Mucosa of rectum (tissue), 2 donors: Measurements from ENCODE around the gene CCDC3.

ENCODE experiments used
- H3K27ac ChIP-seq, 2 donors: one replicate each; pipeline ENCODE4 v1.7.0; 2013; ENCODE audit warnings: inconsistent platforms in 2 of 2, low read depth in 2 of 2, low read length in 2 of 2
- H3K27me3 ChIP-seq, 2 donors: one replicate each; pipeline ENCODE4 v1.7.0; 2013; ENCODE audit warnings: low read length in 2 of 2; ENCODE audit not compliant: control insufficient read depth in 2 of 2, insufficient read depth in 2 of 2
- H3K36me3 ChIP-seq, 2 donors: one replicate each; pipeline ENCODE4 v1.7.0; 2013; ENCODE audit warnings: low read length in 2 of 2; ENCODE audit not compliant: control insufficient read depth in 2 of 2, insufficient read depth in 2 of 2
- H3K4me1 ChIP-seq, 2 donors: one replicate each; pipeline ENCODE4 v1.7.0; 2013; ENCODE audit warnings: low read length in 2 of 2, mild to moderate bottlenecking in 1 of 2; ENCODE audit not compliant: control insufficient read depth in 2 of 2, insufficient read depth in 2 of 2
- H3K4me3 ChIP-seq, 2 donors: one replicate each; pipeline ENCODE4 v1.7.0; 2013; ENCODE audit warnings: low read length in 2 of 2
- H3K9ac ChIP-seq, 2 donors: one replicate each; pipeline ENCODE4 v1.7.0; 2013; ENCODE audit warnings: low read length in 2 of 2, low read depth in 1 of 2, mild to moderate bottlenecking in 1 of 2
- H3K9me3 ChIP-seq, 2 donors: one replicate each; pipeline ENCODE4 v1.7.0; 2013; ENCODE audit warnings: low read length in 2 of 2; ENCODE audit not compliant: control insufficient read depth in 2 of 2
- donor health status: healthy.
- donor health status: Normal muscosa, but diverticular disease.

The CCDC3 gene

GRCh38 chr10:13001041-13001886 lies at the start of gene CCDC3:
CCDC3 (minus strand) TSS chr10:13001713; CDS start chr10:13001570, 143 bp downstream.
- Histone ChIP-seq H3K27ac (no peak within 1 kb of the TSS), H3K27me3 (peaks cover 19 to 30% of the 10 kb centered on the region in 2 donors), H3K4me1 (no peaks in the 10 kb centered on the region), H3K36me3 (no peaks in the 10 kb centered on the region), H3K9ac (no peak within 1 kb of the TSS), H3K4me3 (peak within 1 kb of the TSS; percentile 37 to 44), H3K9me3 (no peaks in the 10 kb centered on the region)

GRCh38 chr10:13051126-13051694 lies 49.7 kb upstream of the CCDC3 start:
- H3K9me3 ChIP-seq: no peaks in the 10 kb centered on the region
- no peaks in the 10 kb centered on the region for H3K4me1 ChIP-seq
- no peaks in the 10 kb centered on the region for H3K36me3 ChIP-seq
- H3K4me3 ChIP-seq: no peak overlapping the region
- H3K9ac ChIP-seq: no peak overlapping the region
- no peaks in the 10 kb centered on the region for H3K27me3 ChIP-seq
- H3K27ac ChIP-seq: no peak overlapping the region

- Histone ChIP-seq H3K9me3 (no peaks in the 10 kb centered on the region), H3K36me3 (no peaks in the 10 kb centered on the region), H3K9ac (no peak overlapping the region), H3K27ac (no peak overlapping the region), H3K4me3 (no peak overlapping the region), H3K4me1 (no peaks in the 10 kb centered on the region), H3K27me3 (no peaks in the 10 kb centered on the region)
Measured at GRCh38 chr10:13049774-13050420, 48.4 kb upstream of the CCDC3 start.

GRCh38 chr10:13048762-13049161 lies 47.2 kb upstream of the CCDC3 start:
- H3K4me1 ChIP-seq: no peaks in the 10 kb centered on the region
- no peaks in the 10 kb centered on the region for H3K27me3 ChIP-seq
- no peak overlapping the region for H3K27ac ChIP-seq
- H3K9me3 ChIP-seq: no peaks in the 10 kb centered on the region
- no peak overlapping the region for H3K9ac ChIP-seq
- H3K4me3 ChIP-seq: no peak overlapping the region
- H3K36me3 ChIP-seq: no peaks in the 10 kb centered on the region

GRCh38 chr10:13047529-13048206 lies 46.2 kb upstream of the CCDC3 start:
- H3K36me3 ChIP-seq: no peaks in the 10 kb centered on the region
- H3K27ac ChIP-seq: no peak overlapping the region
- no peaks in the 10 kb centered on the region for H3K4me1 ChIP-seq
- no peaks in the 10 kb centered on the region for H3K27me3 ChIP-seq
- H3K9ac ChIP-seq: no peak overlapping the region
- H3K4me3 ChIP-seq: no peak overlapping the region
- no peaks in the 10 kb centered on the region for H3K9me3 ChIP-seq

GRCh38 chr10:13046851-13047528 lies 45.5 kb upstream of the CCDC3 start:
- no peaks in the 10 kb centered on the region for H3K27me3 ChIP-seq
- H3K4me3 ChIP-seq: no peak overlapping the region
- H3K27ac ChIP-seq: no peak overlapping the region

GRCh38 chr10:13043520-13043919 lies 42.0 kb upstream of the CCDC3 start:
- Histone ChIP-seq H3K9me3 (no peaks in the 10 kb centered on the region), H3K36me3 (no peaks in the 10 kb centered on the region), H3K27me3 (peaks cover 0 to 3% of the 10 kb centered on the region in 2 donors), H3K9ac (no peak overlapping the region), H3K27ac (no peak overlapping the region), H3K4me3 (no peak overlapping the region), H3K4me1 (no peaks in the 10 kb centered on the region)

More at GRCh38 chr10:13046851-13047528, 45.5 kb upstream of the CCDC3 start:
- no peaks in the 10 kb centered on the region for H3K9me3 ChIP-seq
- no peaks in the 10 kb centered on the region for H3K4me1 ChIP-seq
- H3K9ac ChIP-seq: no peak overlapping the region
- H3K36me3 ChIP-seq: no peaks in the 10 kb centered on the region

GRCh38 chr10:13039761-13040160 lies 38.2 kb upstream of the CCDC3 start:
- Histone ChIP-seq H3K36me3 (no peaks in the 10 kb centered on the region), H3K9me3 (no peaks in the 10 kb centered on the region), H3K4me3 (no peak overlapping the region), H3K4me1 (no peaks in the 10 kb centered on the region), H3K27me3 (peaks cover 0 to 3% of the 10 kb centered on the region in 2 donors), H3K9ac (no peak overlapping the region), H3K27ac (no peak overlapping the region)

GRCh38 chr10:13038391-13038790 lies 36.9 kb upstream of the CCDC3 start:
- no peak overlapping the region for H3K9ac ChIP-seq
- no peaks in the 10 kb centered on the region for H3K9me3 ChIP-seq
- H3K27ac ChIP-seq: no peak overlapping the region
- H3K4me1 ChIP-seq: no peaks in the 10 kb centered on the region
- H3K27me3 ChIP-seq: peaks cover 0 to 3% of the 10 kb centered on the region in 2 donors
- no peak overlapping the region for H3K4me3 ChIP-seq
- no peaks in the 10 kb centered on the region for H3K36me3 ChIP-seq
